Limb (tissue), 2 donors: Measurements from ENCODE around the gene PTK7.

Experiments used
- DNase-seq, 2 donors: peaks; one replicate each; pipeline ENCODE4 v3.0.0-alpha.2; 2016; ENCODE audit errors: extremely low spot score in 2 of 2

PTK7 gene

DNA sequence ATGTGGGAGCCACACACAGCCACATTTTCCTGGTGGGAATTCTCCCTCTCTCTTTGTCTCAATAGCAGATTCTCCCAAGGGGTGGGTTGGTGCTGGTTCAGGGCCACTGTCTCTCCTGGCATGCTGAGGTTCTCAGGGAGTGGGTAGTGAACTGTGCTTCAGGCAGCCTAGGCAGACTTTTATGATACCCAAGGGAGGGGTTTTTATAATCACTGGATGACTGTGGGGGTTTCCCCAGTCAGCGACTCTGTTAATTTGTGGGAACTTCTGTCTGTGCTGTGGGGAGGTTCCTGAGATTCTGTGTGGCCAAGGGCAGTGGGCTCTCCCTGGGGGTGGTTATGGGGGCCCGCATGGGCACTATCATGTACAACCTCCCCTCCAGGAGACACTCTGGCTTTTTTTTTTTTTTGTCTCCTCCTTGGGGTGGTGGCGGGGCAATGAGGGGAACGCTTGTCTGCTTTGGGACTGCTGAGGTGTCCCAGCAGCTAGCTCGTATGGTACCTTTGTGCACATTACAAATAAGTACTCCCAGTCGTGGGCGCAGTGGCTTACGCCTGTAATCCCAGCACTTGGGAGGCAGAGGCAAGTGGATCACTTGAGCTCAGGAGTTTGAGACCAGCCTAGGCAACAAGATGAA lies 10.0 kb downstream of the PTK7 start:
- DNase-seq: no peak

DNA sequence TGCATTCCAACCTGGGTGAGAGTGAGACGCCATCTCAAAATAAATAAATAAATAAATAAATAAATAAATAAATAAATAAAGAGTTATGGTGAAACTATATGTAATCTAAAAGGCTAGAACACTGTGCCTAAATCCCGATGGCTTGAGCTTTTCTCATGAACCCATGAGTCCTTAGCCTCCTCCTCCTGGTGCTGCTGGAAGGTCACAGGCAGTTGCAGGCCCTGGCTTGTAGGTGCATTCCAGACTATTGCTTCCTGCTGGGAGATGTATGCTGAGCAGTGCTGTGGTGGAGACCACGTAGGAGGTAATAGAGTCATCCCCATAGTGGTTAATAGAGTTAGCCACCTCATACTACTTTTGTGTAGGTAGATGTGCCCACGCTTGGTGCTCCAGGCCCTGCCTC lies 12.5 kb downstream of the PTK7 start:
- no peak for DNase-seq

GRCh38 chr6:43089467-43089866 lies 13.4 kb downstream of the PTK7 start:
- no peak for DNase-seq

- no peak for DNase-seq
Measured at GRCh38 chr6:43089874-43090558, 13.9 kb downstream of the PTK7 start.

GRCh38 chr6:43090559-43090956 lies 14.4 kb downstream of the PTK7 start:
- peak in 1 of 2 donors; percentile 42 for DNase-seq

- no peak for DNase-seq
Measured at GRCh38 chr6:43091020-43091419, 14.9 kb downstream of the PTK7 start.

DNA sequence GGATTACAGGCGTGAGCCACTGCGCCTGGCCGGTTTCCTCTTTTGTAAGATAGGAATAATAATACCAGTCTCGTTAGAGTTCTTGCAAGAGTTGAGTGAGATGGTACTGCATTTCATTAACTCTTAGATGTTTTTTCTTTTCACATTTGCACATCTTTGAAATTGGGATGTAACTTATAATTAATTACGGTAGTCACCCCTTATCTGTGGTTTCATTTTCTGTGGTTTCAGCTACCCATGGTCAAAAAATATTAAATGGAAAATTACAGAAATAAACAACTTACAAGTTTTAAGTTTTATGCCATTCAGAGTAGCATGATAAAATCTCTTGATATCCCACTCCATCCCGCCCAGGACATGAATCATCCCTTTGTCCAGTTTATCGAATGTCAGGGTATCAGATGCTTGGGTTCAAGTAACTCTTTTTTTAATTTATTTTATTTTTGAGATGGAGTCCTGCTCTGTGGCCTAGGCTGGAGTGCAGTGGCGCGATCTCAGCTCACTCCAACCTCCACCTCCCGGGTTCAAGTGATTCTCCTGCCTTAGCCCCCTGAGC lies 15.4 kb downstream of the PTK7 start:
- DNase-seq: no peak

DNA sequence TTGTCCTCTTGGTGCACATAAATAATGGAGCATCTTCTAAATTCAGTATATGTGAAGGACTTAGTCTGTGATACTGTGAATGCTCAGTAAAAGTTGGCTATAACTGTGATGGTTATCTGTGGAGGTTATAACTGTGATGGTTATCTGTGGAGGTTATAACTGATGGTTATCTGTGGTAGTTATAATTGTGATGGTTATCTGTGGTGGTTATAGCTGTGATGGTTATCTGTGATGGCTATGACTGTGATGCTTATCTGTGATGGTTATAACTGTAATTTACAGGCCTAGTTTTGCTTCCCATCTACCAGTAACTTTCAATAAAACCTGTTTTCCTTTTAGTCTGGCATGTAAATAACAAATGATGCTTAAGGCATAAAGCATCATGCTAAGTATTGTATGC lies 16.5 kb downstream of the PTK7 start:
- no peak for DNase-seq

DNA sequence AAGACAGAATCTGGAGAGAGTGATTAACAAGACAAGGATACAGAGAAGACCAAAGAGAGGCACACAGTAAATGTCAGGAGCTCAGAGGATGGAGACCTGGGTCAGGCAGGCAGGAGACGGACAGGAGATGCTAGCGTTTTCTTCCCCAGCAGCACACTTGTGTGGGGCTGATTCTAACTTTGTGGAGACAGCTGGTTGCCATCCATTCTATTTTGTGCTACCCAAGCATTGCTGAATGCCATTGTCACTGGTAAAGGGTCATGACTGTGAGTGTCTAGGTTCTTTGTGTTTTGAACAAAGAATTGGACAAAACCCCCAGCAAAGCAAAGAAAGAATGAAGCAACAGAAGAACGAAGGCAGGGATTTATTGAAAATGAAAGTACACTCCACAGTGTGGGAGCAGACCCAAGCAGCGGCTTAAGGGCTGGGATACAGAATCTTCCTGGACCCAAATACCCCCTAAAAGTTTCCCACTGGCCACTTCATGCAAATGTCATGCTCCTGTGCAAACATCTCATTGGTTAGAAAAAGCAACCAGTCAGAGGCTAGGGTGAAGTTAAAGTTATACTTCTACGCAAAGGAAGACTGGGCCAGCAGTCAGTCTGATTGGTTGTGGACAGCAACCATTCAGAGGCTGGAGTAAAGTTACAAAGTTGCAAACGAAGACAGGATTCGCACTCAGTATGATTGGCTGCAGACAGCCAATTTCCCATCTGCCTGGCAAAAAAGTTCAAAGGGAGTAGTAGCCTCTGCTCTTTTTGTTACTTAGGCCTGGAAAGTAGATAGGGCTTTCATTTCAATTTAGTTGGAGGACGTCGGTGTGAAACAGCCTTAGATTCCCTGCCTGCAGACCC lies 17.5 kb downstream of the PTK7 start:
- DNase-seq: no peak

GRCh38 chr6:43095939-43096338 lies 19.8 kb downstream of the PTK7 start:
- DNase-seq: no peak

DNA sequence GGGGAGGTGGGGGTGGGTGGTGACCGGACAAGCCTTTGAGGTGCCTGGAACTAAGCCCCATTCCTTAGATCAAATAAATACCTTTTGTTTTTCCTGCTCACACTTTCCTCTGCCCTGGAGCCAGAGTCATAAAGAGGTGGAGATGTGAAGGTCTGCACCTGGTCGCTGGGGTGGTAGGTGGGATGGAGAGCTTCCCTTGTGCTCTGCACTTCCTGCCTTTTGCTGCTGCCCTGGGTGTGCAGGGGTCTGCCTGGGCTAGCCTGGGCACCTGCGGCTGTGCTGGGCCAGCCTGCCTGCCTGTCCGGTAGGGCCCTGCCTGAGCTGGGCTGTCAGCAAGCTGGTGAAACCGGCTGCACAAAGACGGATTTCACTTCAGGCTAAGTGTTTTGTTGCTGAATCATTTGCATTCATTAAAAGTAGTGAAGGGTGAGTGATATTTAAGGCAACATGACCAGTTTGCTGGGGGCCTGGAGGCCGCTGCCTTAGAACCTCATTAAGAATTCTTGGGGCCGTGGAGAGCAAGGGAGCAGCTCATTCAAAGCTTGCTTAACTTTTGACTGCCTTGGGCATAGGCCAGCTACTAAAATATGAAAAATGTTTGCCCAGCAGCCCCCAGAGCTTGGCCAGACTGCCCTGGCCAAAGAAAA lies 20.5 kb downstream of the PTK7 start:
- peak in 1 of 2 donors; percentile 37 for DNase-seq

DNA sequence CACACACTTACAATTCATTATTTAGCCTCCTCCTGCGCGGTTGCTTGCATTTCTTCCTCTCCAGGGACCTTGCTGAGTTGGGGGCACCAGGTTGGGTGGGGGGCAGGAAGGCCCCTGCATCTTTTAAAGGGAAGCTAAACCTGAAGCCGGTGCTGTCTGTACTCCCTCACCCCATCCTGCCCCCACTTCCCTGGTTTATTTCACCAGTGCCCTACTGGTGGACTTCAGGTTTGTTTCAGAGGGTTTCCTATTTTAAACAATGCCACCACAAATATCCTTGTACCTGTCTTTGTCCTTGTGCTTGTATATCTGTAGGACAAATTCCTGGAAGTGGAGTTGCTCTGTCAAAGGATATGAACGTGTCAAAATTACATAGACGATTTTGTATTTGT lies 21.0 kb downstream of the PTK7 start:
- no peak for DNase-seq

GRCh38 chr6:43097502-43097901 lies 21.4 kb downstream of the PTK7 start:
- DNase-seq: no peak

- no peak for DNase-seq
Measured at GRCh38 chr6:43101497-43101896, 25.4 kb downstream of the PTK7 start.

DNA sequence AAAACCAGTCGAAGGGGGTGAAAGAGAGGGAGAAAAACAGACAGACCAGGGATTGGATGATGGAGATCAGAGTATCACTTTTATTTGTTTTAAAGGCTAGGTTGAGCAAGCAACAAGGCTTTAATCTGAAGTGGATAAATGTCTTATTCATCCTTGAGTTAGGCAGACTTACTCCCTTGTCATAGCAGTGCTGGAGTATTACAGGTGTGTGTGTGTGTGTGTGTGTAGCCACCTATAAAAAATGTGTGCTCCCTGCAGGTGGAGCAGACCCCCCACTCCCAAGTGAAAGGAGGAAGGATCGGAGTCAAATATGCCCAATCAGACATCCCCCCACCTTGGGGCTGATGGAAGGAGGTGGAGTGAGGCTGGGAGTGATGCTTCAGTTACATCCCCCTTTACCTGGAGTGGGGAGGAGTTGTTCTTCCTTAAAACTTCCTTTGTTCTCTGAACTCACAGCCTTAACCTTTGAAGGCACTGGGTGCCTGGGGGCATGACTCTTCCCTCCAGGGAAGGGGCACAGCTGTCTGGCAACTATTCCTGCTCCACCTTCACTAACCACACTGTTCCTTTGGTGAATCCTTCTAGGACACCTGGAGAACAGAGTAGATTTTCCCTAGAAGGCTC lies 27.3 kb downstream of the PTK7 start:
- DNase-seq: no peak

DNA sequence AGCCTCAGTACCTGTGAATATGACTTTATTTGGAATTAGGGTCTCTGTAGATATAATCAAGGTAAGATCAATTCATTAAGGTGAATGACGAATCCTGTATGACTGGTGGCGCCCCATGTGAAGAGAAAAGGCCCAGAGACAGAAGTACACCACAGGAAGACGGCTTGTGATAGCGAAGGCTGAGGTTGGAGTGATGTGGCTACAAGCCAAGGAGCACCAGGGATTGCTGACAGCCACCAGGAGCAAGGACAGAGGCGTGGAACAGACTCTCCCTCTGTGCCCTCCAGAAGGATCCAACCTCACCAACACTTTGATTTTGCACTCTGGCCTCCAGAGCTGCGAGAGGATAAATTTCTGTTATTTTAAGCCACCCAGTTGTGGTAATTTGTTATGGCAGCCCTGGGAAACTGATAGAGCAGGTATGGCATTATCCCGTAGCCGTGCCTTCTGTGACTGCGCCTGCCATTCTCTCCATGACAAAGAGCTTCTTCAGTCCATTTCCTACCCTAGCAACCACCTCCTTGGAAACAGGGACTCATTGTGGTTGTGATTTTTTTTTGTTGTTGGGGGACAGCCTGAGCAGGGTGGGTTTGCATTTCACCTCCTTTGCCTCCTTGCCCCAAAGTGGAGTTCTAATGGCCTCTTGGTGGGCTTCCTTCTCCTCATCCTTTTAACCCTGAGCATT lies 29.6 kb downstream of the PTK7 start:
- DNase-seq: no peak

GRCh38 chr6:43107344-43108062 lies 31.4 kb downstream of the PTK7 start:
- DNase-seq: no peak

DNA sequence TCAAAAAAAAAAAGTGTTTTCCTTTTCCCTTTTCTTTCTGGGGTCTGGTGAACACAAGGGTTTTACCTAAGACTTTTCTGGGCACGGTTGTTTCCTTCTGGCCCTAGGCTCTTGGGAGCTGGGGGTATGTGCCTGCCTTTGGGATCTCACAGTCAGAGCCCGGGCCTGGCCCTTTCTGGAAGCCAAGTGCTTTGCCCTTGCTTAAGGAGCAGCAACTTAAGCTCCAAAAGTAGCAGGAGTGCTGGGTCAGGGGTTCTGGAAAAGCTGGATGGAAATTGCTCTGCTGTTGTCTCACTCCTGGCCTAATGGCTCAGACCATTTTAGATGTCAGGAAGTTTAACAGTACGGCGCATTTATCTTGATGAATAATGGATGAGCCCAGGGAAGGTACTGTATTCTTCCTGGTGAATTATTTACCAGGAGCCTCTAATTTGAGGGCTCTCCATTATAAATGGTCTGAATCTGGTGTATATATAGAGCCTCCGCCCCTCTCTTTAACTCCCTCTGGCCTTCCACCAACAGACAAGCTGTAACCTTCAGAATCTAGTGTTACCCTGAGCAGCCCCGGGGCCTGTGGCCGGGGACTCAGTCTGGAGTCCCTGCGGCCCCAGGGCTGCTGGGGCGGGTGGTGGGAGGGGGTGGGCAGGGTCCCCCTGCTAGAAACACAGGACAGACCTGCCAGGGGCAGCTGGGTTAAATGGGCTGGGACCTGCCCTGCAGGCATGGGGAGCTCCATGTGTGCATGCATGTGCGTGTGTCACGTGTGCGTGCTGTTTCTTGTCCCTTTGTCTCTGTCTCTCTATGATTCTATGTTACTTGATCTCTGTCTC lies 37.5 kb downstream of the PTK7 start:
- DNase-seq: no peak

DNA sequence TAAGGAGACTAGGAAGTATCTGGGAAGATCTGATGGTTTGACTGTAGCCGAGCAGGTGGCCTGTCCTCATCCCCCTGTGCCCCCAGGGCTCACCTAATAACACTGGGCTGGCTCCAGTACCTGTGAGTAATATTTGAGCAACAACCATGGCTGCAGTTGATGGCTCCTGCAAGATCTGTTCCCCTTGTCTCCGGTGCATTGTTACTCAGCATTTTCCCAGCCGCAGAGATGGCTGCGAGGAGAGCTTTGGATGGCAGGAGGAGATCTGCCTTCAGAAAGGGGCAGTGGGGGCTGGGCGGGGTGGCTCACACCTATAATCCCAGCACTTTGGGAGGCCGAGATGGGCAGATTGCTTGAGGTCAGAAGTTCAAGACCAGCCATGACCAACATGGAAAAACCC lies 39.3 kb downstream of the PTK7 start:
- no peak for DNase-seq
